Glutamatergic neuron (in vitro differentiated cells): Measurements from ENCODE around the gene MCHR1. TPM values are rescaled to one million over a fixed set of nuclear protein-coding genes. Genes with fewer than 3 reads are reported as not detected.
"Not testable (repeated sequence)": the region's sequence is repeated elsewhere in the genome, so short reads cannot be mapped to it uniquely, and the experiment has no call there.

ENCODE experiments used
- DNase-seq: peaks from one replicate; pipeline ENCODE4 v3.0.0; 2022
- H3K27ac Mint-ChIP-seq: one replicate; pipeline ENCODE4 v1.8.0; 2020; ENCODE audit warnings: mild to moderate bottlenecking, mixed read lengths, inconsistent platforms; ENCODE audit not compliant: unreplicated experiment
- H3K27me3 Mint-ChIP-seq: one replicate; pipeline ENCODE4 v1.8.0; 2020; ENCODE audit warnings: mild to moderate bottlenecking, moderate library complexity, mixed read lengths, inconsistent platforms; ENCODE audit not compliant: unreplicated experiment
- H3K36me3 Mint-ChIP-seq: one replicate; pipeline ENCODE4 v1.8.0; 2020; ENCODE audit warnings: mild to moderate bottlenecking, mixed read lengths, inconsistent platforms; ENCODE audit not compliant: unreplicated experiment
- H3K4me1 Mint-ChIP-seq: one replicate; pipeline ENCODE4 v1.8.0; 2020; ENCODE audit warnings: mild to moderate bottlenecking, low read depth, mixed read lengths, inconsistent platforms; ENCODE audit not compliant: unreplicated experiment
- H3K4me3 Mint-ChIP-seq: one replicate; pipeline ENCODE4 v1.8.0; 2020; ENCODE audit warnings: mild to moderate bottlenecking, mixed read lengths, inconsistent platforms; ENCODE audit not compliant: unreplicated experiment
- H3K9me3 Mint-ChIP-seq: one replicate; pipeline ENCODE4 v1.8.0; 2020; ENCODE audit warnings: mild to moderate bottlenecking, moderate library complexity, mixed read lengths, inconsistent platforms; ENCODE audit not compliant: unreplicated experiment
- total RNA-seq: library from RNA; stranded (reverse); fragmentation: NEBNext Ultra II Directional; extraction: Animal tissue kit (Norgen Biotek cat#: 25700); gene quantifications from one replicate; pipeline ENCODE4 v1.2.1, GENCODE V29; 2021; ENCODE audit not compliant: unreplicated experiment
- TF ChIP-seq, protein P1 (sequence below): fragments of 200-600 bp; sonication (generic); IDR thresholded peaks from one replicate; pipeline ENCODE4 v1.5.0; 2021; ENCODE audit not compliant: partially characterized antibody, unreplicated experiment

Gene MCHR1
- total RNA-seq, 1 donor from 2014 or later, result 1.7 TPM

DNA sequence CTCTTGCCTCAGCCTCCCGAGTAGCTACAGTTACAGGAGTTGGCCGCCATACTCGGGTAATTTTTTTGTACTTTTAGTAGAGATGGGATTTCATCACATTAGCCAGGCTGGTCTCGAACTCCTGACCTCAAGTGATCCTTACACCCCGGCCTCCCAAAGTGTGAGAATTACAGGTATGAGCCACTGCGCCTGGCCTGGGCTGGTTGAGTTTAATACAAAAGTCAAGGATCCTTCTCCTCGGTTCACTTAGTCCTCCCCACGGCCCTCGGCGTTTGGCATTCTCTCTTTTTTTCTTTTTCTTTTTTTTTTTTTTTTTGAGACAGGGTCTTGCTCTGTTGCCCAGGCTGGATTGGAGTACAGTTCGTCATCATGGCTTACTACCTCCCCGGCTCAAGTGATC, 33.0 kb downstream of the MCHR1 start:
- Mint-ChIP-seq H3K27ac (no peak overlapping the region), H3K4me3 (no peak overlapping the region), H3K36me3 (peaks cover 1% of the 10 kb centered on the region), H3K9me3 (peaks cover 9% of the 10 kb centered on the region), H3K4me1 (peaks cover 7% of the 10 kb centered on the region), H3K27me3 (no peaks in the 10 kb centered on the region)
- no peak for DNase-seq
- TF ChIP-seq, protein P1, sequence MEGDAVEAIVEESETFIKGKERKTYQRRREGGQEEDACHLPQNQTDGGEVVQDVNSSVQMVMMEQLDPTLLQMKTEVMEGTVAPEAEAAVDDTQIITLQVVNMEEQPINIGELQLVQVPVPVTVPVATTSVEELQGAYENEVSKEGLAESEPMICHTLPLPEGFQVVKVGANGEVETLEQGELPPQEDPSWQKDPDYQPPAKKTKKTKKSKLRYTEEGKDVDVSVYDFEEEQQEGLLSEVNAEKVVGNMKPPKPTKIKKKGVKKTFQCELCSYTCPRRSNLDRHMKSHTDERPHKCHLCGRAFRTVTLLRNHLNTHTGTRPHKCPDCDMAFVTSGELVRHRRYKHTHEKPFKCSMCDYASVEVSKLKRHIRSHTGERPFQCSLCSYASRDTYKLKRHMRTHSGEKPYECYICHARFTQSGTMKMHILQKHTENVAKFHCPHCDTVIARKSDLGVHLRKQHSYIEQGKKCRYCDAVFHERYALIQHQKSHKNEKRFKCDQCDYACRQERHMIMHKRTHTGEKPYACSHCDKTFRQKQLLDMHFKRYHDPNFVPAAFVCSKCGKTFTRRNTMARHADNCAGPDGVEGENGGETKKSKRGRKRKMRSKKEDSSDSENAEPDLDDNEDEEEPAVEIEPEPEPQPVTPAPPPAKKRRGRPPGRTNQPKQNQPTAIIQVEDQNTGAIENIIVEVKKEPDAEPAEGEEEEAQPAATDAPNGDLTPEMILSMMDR, result no peak

DNA sequence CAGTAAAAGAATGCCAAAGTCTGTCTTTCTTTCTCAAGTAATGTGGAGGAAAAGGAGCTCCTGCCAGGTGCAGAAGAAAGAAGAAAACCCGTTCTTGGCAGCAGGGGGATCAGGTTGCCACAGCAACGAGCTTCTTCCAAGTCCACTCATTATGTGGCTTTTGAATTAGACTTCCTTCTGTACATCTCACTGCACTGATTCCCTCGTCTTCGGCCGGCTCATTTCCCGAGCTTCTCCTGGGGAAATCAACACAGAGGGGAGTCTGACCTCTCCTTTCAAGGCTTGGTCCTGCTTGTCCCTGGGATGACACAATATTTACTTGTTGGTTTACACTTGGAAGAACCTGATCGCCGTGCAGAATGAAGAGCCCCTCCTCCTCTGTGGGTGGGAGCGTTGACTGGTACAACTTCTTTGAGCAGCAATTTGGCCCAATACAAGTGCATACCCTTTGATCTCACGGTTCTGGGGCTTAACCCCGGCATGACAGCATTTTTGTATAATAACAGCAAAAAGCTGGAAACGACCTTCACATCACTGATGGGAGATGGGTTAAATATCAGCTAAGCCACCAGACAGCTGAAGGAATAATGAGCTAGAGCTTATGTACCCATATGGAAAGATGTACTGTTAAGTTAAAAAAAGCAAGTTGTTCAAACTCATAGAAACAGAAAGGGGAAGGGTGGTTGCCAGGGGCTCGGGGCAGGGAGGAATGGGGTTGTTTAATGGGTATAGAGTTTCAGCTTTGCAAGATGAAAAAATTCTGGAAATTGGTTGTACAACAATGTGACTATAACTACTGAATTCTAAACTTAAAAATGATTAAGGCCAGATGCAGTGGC, 35.4 kb downstream of the MCHR1 start:
- H3K27me3 Mint-ChIP-seq, result peaks cover 2% of the 10 kb centered on the region
- no peak for DNase-seq
- peaks cover 2% of the 10 kb centered on the region for H3K9me3 Mint-ChIP-seq
- TF ChIP-seq, protein P1, result no peak
- H3K36me3 Mint-ChIP-seq, result no peaks in the 10 kb centered on the region
- peaks cover 6% of the 10 kb centered on the region for H3K4me1 Mint-ChIP-seq
- no peak overlapping the region for H3K27ac Mint-ChIP-seq
- H3K4me3 Mint-ChIP-seq, result no peak overlapping the region

DNA sequence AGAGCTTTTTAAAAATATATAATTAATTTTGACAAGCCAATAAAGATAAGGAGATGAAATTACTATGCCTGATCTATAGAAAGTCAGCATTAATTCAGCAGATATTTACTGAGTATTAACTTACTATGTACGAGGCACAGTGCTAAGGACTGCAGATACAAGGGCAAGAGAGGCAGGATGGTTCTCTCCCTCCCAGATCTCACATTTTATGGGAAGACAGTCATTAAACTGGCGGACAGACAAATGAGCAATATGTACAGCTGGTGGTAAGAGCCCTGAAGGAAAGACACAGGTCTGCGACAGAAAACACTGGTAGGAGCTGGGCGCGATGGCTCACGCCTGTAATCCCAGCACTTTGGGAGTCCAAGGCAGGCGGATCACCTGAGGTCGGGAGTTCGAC, 36.8 kb downstream of the MCHR1 start:
- Mint-ChIP-seq H3K36me3 (no peaks in the 10 kb centered on the region), H3K27ac (no peak overlapping the region), H3K9me3 (peaks cover under 1% of the 10 kb centered on the region), H3K27me3 (peaks cover 2% of the 10 kb centered on the region), H3K4me1 (peaks cover 8% of the 10 kb centered on the region), H3K4me3 (no peak overlapping the region)
- DNase-seq, result no peak
- TF ChIP-seq, protein P1, result no peak

DNA sequence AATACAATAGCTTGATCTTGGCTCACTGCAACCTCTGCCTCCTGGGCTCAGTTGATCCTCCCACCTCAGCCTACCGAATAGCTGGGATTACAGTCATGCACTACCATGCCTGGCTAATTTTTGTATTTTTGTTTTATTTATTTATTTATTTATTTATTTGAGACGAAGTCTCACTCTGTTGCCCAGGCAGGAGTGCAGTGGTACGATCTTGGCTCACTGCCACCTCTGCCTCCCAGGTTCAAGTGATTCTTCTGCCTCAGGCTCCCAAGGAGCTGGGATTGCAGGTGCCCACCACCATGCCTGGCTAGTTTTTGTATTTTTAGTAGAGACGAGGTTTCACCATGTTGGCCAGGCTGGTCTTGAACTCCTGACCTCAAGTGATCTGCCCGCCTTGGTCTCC, 38.4 kb downstream of the MCHR1 start:
- H3K4me1 Mint-ChIP-seq, result peaks cover 11% of the 10 kb centered on the region
- H3K9me3 Mint-ChIP-seq, H3K36me3 Mint-ChIP-seq, H3K27ac Mint-ChIP-seq, H3K27me3 Mint-ChIP-seq, DNase-seq, H3K4me3 Mint-ChIP-seq: not testable (repeated sequence)

DNA sequence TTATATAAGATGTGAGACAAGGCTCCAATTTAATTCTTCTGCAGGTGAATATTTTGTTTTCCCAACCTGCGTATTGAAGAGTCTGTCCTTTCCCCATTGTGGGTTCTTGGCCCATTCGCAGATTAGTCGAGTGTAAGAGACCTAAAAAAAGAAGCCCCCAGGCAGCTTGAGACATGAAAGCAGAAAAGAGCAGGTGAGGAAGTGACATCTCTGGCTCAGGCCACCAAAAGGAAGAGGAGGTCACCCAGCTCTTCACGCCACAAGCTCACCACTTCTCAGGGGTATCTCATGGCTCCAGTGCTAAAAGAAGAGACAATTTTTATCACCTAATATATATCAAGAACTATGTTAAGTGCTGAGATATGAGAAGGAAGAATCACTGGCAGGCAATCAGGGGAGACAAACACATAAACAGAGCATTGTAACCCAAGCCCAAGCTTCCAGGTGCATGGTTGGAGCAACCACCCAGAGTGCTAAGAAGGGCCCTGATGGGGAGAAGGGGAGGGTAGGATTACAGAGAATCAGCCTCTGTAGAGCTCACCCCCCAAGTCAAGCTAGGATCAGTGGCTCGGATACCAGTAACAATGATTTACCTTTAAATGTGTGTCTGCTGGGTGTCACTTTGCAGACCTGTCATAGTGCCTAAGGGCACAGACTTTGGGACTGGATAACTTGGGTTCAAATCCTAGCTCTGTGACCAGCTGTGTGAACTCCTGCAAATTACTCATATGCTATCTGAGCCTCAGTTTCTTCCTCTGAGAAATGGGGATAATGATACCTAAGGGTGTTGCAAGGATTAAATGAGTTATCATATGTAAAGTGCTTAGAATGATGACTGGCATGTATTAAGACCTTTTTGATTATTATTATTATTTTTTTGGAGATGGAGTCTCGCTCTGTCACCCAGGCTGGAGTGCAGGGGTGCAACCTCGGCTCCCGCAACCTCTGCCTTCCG, 39.2 kb downstream of the MCHR1 start:
- no peak for DNase-seq
- Mint-ChIP-seq H3K4me3 (no peak overlapping the region), H3K27ac (no peak overlapping the region), H3K27me3 (peaks cover 6% of the 10 kb centered on the region), H3K9me3 (peaks cover 8% of the 10 kb centered on the region), H3K4me1 (peaks cover 11% of the 10 kb centered on the region), H3K36me3 (no peaks in the 10 kb centered on the region)
- TF ChIP-seq, protein P1, result no peak
